ENCODE data around the gene STRA6. TPM values are rescaled to one million over a fixed set of nuclear protein-coding genes. Genes with fewer than 3 reads are reported as not detected.
A peak's percentile ranks its signal among the peaks of the same experiment; 100 is the strongest.

Gene STRA6
- total and polyA plus RNA-seq, 2 of the 8 experiments (the other 6 are each of a cell fraction or from before 2014, with no cell fraction given), result 9.3 to 14.5 TPM

DNA sequence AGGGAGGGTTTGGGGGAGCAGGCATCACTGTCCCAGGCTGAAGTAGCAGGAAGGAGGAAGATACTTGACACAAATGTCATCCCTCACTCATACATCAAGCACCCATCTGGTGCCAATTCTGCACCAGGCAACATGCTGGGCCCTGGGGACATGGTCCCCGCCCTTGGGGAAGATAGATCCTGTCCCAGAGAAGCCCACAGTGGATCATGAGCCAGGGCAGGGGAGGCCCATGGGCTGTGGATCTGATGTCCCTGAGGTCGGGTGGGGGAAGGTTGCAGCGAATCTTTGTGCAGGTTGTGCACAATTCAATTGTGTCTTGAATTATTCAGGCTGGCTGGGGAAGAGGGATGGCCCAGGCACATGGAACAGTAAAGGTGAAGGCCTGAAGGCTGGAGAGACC, 27.1 kb upstream of the STRA6 start:
- Histone ChIP-seq H3K79me2 (ENCODE audit: control insufficient read depth in 1 of 2, insufficient read depth in 2 of 2, low read length in 2 of 2) (no peaks in the 10 kb centered on the region), H3K56ac (replicated peaks; ENCODE audit: insufficient read length, low read depth, low read length) (no peak overlapping the region), H3K4ac (replicated peaks; ENCODE audit: insufficient read length, low read depth, low read length) (no peak overlapping the region), H3K23me2 (ENCODE audit: low read depth, low read length) (0 out of 2 replicates have a peak, but pooled peaks cover 2% of the 10 kb centered on the region), H4K5ac (ENCODE audit: insufficient read length, low read depth, low read length) (no peak overlapping the region), H2AFZ (ENCODE audit: low read length) (no peak overlapping the region), H3K14ac (ENCODE audit: insufficient read length) (no peak overlapping the region), H3K9me3 (ENCODE audit: insufficient read depth in 2 of 2, low read depth in 1 of 2, low read length in 1 of 2) (no peaks in the 10 kb centered on the region), H3K9ac (replicated peaks in 1 of 4; ENCODE audit: extremely low read depth in 1 of 4, low read depth in 3 of 4, low read length in 3 of 4) (no peak overlapping the region), H2BK20ac (ENCODE audit: low read length) (no peak overlapping the region), H3K23ac (ENCODE audit: insufficient read length) (no peak overlapping the region), H3K36me3 (ENCODE audit: control insufficient read depth in 2 of 4, insufficient read depth in 4 of 4, low read length in 3 of 4) (no peaks in the 10 kb centered on the region), H2AK5ac (ENCODE audit: low read depth, low read length) (no peak overlapping the region), H3K4me3 (ENCODE audit: extremely low read depth in 1 of 4, insufficient read depth in 2 of 4, low read depth in 3 of 4, low read length in 4 of 4) (no peak overlapping the region), H2BK120ac (replicated peaks; ENCODE audit: low read depth, low read length) (no peak overlapping the region), H4K91ac (replicated peaks; ENCODE audit: insufficient read length, low read length) (no peak overlapping the region), H2BK12ac (ENCODE audit: low read depth, low read length) (peak overlapping the region; percentile 52; the same call in 1 of the 2 replicates), H2BK5ac (ENCODE audit: low read depth, low read length) (no peak overlapping the region), H4K20me1 (replicated peaks in 1 of 2; ENCODE audit: control insufficient read depth in 1 of 2, insufficient read depth in 2 of 2, low read length in 2 of 2) (no peaks in the 10 kb centered on the region), H2BK15ac (ENCODE audit: low read length) (no peak overlapping the region), H3K27ac (ENCODE audit: low read depth, low read length) (no peak overlapping the region), H3K18ac (ENCODE audit: extremely low read depth, low read length) (no peak overlapping the region), H3K4me1 (replicated peaks in 1 of 4; ENCODE audit: control insufficient read depth in 3 of 4, insufficient read depth in 4 of 4, low read length in 3 of 4) (peaks cover 2 to 23% (median 12%) of the 10 kb centered on the region in 4 experiments), H3K79me1 (ENCODE audit: low read depth, low read length) (no peaks in the 10 kb centered on the region), H3K27me3 (replicated peaks in 1 of 4; ENCODE audit: control insufficient read depth in 3 of 4, extremely low read depth in 1 of 4, insufficient read depth in 3 of 4, low read length in 3 of 4) (peaks cover 9 to 49% (median 34%) of the 10 kb centered on the region in 4 experiments), H3K4me2 (ENCODE audit: insufficient read depth in 1 of 2, low read depth in 2 of 2, low read length in 2 of 2) (no peak overlapping the region), H4K8ac (ENCODE audit: extremely low read depth, insufficient read depth, low read length) (no peak overlapping the region)
- FAIRE-seq, result no peak
- no peak for DNase-seq (ENCODE audit: low read depth in 1 of 2, low spot score in 2 of 2)
- 88% methylated on average over 3 of the region's 3 CpGs; no CpG with 5 or more reads in 1 of the 2 experiments for WGBS, 2 experiments (ENCODE audit: extremely low coverage in 1 of 2, insufficient coverage in 1 of 2, insufficient read length in 1 of 2, insufficient replicate concordance in 2 of 2, low coverage in 1 of 2, low lambda C conversion rate in 2 of 2, missing lambda C conversion rate in 1 of 2)
- CTCF ChIA-PET (ENCODE audit: partially characterized antibody), result interaction anchor here (0.8 to 2.4 kb wide), 5 partner anchors 13 to 122 kb away, joined by 3 to 8 read pairs (median 5); no protein-coding TSS in a partner anchor
- POLR2A ChIA-PET (ENCODE audit: partially characterized antibody), result no interaction called here
- TF ChIP-seq CBX5 (IDR thresholded peaks at IDR 0.05; ENCODE audit: low read depth, low read length) (no peak), ZNF274 (IDR thresholded peaks at IDR 0.05; ENCODE audit: borderline replicate concordance, extremely low read depth, low read length) (no peak)

Data from H1 (cell line).